Peyer's patch (tissue), 4 donors: ENCODE data around the gene PTCD2. TPM values are rescaled to one million over a fixed set of nuclear protein-coding genes. Genes with fewer than 3 reads are reported as not detected.

Source experiments
- DNase-seq, 3 donors: peaks; one replicate each; pipeline ENCODE4 v3.0.0-alpha.2; 2017 to 2019
- H3K27ac ChIP-seq, 4 donors: fragments of 200-600 bp; sonication (generic); one replicate each; pipeline ENCODE4 v1.5.1; 2016 to 2019
- H3K27me3 ChIP-seq, 2 donors: fragments of 200-600 bp; sonication (generic); one replicate each; pipeline ENCODE4 v1.5.1; 2019
- H3K36me3 ChIP-seq, 3 donors: fragments of 200-600 bp; sonication (generic); one replicate each; pipeline ENCODE4 v1.5.1; 2016 to 2019
- H3K4me1 ChIP-seq, 4 donors: fragments of 200-600 bp; sonication (generic); one replicate each; pipeline ENCODE4 v1.5.1; 2016 to 2019
- H3K4me3 ChIP-seq, 4 donors: fragments of 200-600 bp; sonication (generic); 1 replicate in 3 of 4; 2 replicates in 1 of 4; pipeline ENCODE4 v1.5.1; 2016 to 2019; ENCODE audit warnings: mild to moderate bottlenecking in 1 of 4
- H3K9me3 ChIP-seq, 4 donors: fragments of 200-600 bp; sonication (generic); one replicate each; pipeline ENCODE4 v1.5.1; 2016 to 2019; ENCODE audit warnings: mild to moderate bottlenecking in 1 of 4
- POLR2A ChIP-seq, 2 donors: fragments of 450-650 bp; IDR thresholded peaks; one replicate each; pipeline ENCODE4 v1.5.1; 2017; ENCODE audit warnings: antibody characterized with exemption in 2 of 2, mild to moderate bottlenecking in 2 of 2, moderate library complexity in 2 of 2
- total RNA-seq, 4 donors: library from RNA; depleted of rRNA; stranded (reverse); fragments of >200 nt; gene quantifications; one replicate each; pipeline ENCODE4 v1.1.0, GENCODE V29; 2016
- TF ChIP-seq, protein P1 (sequence below), 6 experiments: fragments of 450-650 bp in 4 of 6; fragments of 200-600 bp in 2 of 6; sonication (generic) in 1 of 6; IDR thresholded peaks; one replicate each; pipeline ENCODE4 v1.5.1; 2017 to 2019; ENCODE audit warnings: antibody characterized with exemption in 6 of 6, mild to moderate bottlenecking in 3 of 6, moderate library complexity in 1 of 6

The PTCD2 gene
- total RNA-seq, 4 donors from 2014 or later: 4.0 to 13.2 (median 8.7) TPM

DNA sequence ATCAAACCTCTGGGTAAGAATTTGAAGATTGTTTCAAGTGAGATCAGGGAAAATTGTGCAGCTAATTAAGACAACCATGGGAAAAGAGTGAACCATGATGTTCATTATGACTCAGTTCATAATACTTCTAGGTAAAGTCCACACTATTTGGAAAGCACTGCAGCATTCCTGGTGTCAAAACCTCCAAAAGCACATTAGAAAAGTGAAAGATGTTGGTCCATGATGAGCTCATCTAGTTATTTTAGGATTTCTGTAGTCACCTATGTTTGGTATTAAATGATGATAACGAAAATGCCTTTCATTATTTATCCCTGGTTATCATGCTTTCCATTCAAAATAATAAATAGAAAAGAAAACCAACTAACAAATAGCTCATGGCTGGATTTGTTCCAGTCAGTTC, 49.1 kb downstream of the PTCD2 start:
- no peak overlapping the region for H3K27ac ChIP-seq
- H3K27me3 ChIP-seq: no peaks in the 10 kb centered on the region
- no peaks in the 10 kb centered on the region for H3K4me1 ChIP-seq
- DNase-seq: no peak
- no peaks in the 10 kb centered on the region for H3K36me3 ChIP-seq
- no peak for TF ChIP-seq POLR2A (IDR thresholded peaks at IDR 0.05)
- TF ChIP-seq, protein P1, sequence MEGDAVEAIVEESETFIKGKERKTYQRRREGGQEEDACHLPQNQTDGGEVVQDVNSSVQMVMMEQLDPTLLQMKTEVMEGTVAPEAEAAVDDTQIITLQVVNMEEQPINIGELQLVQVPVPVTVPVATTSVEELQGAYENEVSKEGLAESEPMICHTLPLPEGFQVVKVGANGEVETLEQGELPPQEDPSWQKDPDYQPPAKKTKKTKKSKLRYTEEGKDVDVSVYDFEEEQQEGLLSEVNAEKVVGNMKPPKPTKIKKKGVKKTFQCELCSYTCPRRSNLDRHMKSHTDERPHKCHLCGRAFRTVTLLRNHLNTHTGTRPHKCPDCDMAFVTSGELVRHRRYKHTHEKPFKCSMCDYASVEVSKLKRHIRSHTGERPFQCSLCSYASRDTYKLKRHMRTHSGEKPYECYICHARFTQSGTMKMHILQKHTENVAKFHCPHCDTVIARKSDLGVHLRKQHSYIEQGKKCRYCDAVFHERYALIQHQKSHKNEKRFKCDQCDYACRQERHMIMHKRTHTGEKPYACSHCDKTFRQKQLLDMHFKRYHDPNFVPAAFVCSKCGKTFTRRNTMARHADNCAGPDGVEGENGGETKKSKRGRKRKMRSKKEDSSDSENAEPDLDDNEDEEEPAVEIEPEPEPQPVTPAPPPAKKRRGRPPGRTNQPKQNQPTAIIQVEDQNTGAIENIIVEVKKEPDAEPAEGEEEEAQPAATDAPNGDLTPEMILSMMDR (IDR thresholded peaks at IDR 0.05): no peak
- H3K9me3 ChIP-seq: no peaks in the 10 kb centered on the region
- no peak overlapping the region for H3K4me3 ChIP-seq

DNA sequence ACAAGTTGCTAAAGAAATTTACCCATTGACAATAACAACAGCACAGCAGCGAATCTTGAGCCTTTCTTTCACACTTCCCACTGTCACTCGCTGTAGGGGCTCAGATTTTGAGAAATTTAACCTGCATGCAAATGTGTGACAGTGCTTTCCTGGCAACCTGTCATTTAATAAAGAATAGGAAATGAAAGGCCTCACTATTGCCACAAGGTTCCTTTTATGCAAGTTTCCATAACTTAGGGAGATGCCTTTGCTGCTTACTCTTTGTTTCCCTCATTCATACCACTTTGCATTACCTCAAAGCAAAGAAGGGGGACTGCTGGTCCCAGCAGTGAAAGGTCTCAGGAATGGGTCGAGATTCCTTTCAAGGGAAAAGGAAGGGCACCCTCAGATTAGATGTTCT, 49.5 kb downstream of the PTCD2 start:
- no peak for DNase-seq
- no peaks in the 10 kb centered on the region for H3K27me3 ChIP-seq
- TF ChIP-seq, protein P1 (IDR thresholded peaks at IDR 0.05): no peak
- no peak for TF ChIP-seq POLR2A (IDR thresholded peaks at IDR 0.05)
- H3K4me3 ChIP-seq: no peak overlapping the region
- H3K9me3 ChIP-seq: no peaks in the 10 kb centered on the region
- H3K36me3 ChIP-seq: no peaks in the 10 kb centered on the region
- H3K4me1 ChIP-seq: no peaks in the 10 kb centered on the region
- H3K27ac ChIP-seq: no peak overlapping the region

DNA sequence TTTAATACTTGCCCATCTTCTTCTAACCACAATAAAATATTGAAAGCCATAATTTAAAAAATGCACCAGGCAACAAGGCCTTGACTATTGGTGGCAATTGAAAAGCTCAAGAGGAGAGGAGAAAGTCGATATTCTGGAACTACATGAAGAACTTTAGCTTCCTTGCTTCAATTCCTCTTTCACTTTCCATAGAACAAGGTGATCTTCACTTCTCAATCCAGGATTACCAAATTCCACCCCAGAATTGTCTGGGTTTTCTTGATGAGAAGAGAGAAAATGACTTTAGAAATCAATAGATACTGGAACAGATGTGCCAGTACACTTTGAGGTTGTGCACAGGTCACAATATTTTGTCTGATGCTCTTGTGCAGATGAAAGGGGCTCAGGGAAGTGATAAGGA, 52.2 kb downstream of the PTCD2 start:
- no peak overlapping the region for H3K27ac ChIP-seq
- TF ChIP-seq, protein P1 (IDR thresholded peaks at IDR 0.05): no peak
- no peak for TF ChIP-seq POLR2A (IDR thresholded peaks at IDR 0.05)
- H3K27me3 ChIP-seq: no peaks in the 10 kb centered on the region
- no peak for DNase-seq
- H3K9me3 ChIP-seq: no peaks in the 10 kb centered on the region
- no peaks in the 10 kb centered on the region for H3K4me1 ChIP-seq
- H3K36me3 ChIP-seq: no peaks in the 10 kb centered on the region
- H3K4me3 ChIP-seq: no peak overlapping the region

DNA sequence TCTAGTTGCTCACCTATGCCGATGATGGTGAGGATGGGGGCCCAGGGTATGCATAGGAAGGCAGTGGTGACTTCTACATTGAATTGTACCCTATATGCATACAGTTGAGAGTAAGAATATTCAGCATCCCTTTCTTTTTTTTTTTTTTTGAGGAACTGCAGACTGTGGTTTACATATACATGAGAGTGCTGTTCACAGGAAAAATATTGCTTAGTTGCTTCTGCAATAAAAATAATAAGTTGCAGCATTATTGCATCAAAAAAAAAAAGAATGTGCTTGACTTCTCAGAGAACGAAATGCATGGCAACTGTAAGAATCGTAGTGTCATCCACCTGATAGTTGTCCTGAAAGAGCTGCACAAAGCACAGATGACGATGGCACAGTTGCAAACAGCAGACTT, 52.8 kb downstream of the PTCD2 start:
- no peaks in the 10 kb centered on the region for H3K27me3 ChIP-seq
- DNase-seq: no peak
- H3K9me3 ChIP-seq: no peaks in the 10 kb centered on the region
- no peaks in the 10 kb centered on the region for H3K36me3 ChIP-seq
- H3K27ac ChIP-seq: no peak overlapping the region
- no peaks in the 10 kb centered on the region for H3K4me1 ChIP-seq
- TF ChIP-seq, protein P1 (IDR thresholded peaks at IDR 0.05): no peak
- TF ChIP-seq POLR2A (IDR thresholded peaks at IDR 0.05): no peak
- H3K4me3 ChIP-seq: no peak overlapping the region

DNA sequence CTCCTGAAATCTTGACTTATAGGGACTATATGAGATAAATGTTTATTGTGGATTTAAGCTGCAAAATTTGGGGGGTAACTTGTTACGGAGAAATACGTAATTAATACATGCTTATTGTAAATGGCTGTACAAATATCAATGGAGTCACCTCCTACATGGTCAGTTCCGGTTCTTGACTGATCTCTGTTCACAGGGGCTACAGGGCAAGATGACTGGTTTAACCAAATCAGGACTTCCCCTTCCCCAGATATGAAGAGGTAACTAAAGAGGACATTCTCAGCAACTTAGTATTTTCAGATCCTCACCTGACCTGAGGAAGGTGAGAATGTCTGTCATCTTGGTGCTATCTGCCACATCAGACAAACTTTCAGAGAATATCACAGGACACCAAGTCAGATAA, 54.7 kb downstream of the PTCD2 start:
- TF ChIP-seq, protein P1 (IDR thresholded peaks at IDR 0.05): no peak
- no peak for TF ChIP-seq POLR2A (IDR thresholded peaks at IDR 0.05)
- no peak for DNase-seq

DNA sequence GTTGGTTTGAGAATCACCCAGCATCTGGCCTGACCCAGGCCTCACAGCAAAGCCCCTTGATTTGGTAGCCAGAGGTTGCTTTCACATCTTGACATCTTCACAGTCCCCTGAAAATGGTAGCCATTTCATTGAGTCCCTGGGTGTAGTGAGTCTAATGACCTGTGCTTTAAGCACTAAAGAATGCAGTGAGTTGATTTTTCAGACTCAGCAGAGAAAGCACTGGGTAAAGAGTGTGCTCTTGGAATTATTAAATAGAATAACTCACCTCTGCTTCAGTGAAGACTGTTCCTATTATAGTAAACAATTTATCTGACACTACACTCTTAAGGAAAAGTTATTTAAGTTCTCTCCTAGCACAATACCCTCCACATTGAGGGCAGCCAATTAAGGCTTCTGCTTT, 56.2 kb downstream of the PTCD2 start:
- no peak for DNase-seq
- Histone ChIP-seq H3K4me3 (no peak overlapping the region), H3K36me3 (no peaks in the 10 kb centered on the region), H3K27me3 (no peaks in the 10 kb centered on the region), H3K27ac (no peak overlapping the region), H3K9me3 (no peaks in the 10 kb centered on the region), H3K4me1 (no peaks in the 10 kb centered on the region)
- TF ChIP-seq, protein P1 (IDR thresholded peaks at IDR 0.05): no peak
- no peak for TF ChIP-seq POLR2A (IDR thresholded peaks at IDR 0.05)

More for the DNA sequence above, 54.7 kb downstream of the PTCD2 start:
- H3K4me1 ChIP-seq: no peaks in the 10 kb centered on the region
- H3K27ac ChIP-seq: no peak overlapping the region
- H3K4me3 ChIP-seq: no peak overlapping the region
- H3K9me3 ChIP-seq: no peaks in the 10 kb centered on the region
- H3K27me3 ChIP-seq: no peaks in the 10 kb centered on the region
- H3K36me3 ChIP-seq: no peaks in the 10 kb centered on the region
